ENCODE results near the gene ZBTB20.

DNA sequence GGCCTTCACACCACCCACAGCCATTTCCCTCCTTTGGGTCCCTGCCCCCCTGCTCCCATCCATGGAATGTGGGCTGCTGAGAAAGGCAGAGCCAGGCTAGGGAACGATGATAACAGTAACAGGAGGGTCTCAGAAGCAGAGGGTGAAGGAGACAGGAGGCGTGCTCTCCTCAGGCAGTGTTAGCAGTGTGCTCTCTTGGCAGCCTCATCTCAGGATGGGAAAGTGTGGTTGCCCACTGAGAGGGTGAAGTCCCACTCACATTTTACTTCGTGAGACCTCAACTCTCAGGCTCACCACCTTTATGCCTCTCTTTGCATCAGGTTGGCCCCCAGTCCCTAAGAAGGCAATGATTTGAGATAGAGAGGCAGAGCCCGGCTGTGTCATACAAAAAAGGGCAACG, 828.8 kb downstream of the ZBTB20 start:
- TF ChIP-seq POLR2A (IDR thresholded peaks at IDR 0.05) (no peak), POLR2AphosphoS5 (IDR thresholded peaks at IDR 0.05) (no peak), EP300 (IDR thresholded peaks at IDR 0.05) (no peak)
- TF ChIP-seq, protein P1, sequence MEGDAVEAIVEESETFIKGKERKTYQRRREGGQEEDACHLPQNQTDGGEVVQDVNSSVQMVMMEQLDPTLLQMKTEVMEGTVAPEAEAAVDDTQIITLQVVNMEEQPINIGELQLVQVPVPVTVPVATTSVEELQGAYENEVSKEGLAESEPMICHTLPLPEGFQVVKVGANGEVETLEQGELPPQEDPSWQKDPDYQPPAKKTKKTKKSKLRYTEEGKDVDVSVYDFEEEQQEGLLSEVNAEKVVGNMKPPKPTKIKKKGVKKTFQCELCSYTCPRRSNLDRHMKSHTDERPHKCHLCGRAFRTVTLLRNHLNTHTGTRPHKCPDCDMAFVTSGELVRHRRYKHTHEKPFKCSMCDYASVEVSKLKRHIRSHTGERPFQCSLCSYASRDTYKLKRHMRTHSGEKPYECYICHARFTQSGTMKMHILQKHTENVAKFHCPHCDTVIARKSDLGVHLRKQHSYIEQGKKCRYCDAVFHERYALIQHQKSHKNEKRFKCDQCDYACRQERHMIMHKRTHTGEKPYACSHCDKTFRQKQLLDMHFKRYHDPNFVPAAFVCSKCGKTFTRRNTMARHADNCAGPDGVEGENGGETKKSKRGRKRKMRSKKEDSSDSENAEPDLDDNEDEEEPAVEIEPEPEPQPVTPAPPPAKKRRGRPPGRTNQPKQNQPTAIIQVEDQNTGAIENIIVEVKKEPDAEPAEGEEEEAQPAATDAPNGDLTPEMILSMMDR (IDR thresholded peaks at IDR 0.05) = no peak
